Loucy (cell line): ENCODE measurements around the gene ZFP1.

Experiments
- H2AFZ ChIP-seq: fragments of 200-600 bp; sonication (generic); 2 replicates; pipeline ENCODE4 v1.6.0; 2016; ENCODE audit warnings: antibody characterized with exemption, mild to moderate bottlenecking, low read length, moderate library complexity
- H3F3A ChIP-seq: fragments of 200-600 bp; 2 replicates; pipeline ENCODE4 v1.6.0; 2016; ENCODE audit warnings: antibody characterized with exemption, low read depth, mild to moderate bottlenecking
- H3K27me3 ChIP-seq: fragments of 200-600 bp; sonication (generic); 2 replicates; pipeline ENCODE4 v1.6.1; 2014; ENCODE audit warnings: low read length, mild to moderate bottlenecking; ENCODE audit not compliant: insufficient read depth, poor library complexity, severe bottlenecking
- H3K36me3 ChIP-seq: fragments of 200-600 bp; sonication (generic); 2 replicates; pipeline ENCODE4 v1.6.1; 2016; ENCODE audit warnings: low read length; ENCODE audit not compliant: insufficient read depth
- H3K4me1 ChIP-seq: fragments of 200-600 bp; sonication (generic); 2 replicates; pipeline ENCODE4 v1.5.1; 2014; ENCODE audit warnings: low read length, mild to moderate bottlenecking; ENCODE audit not compliant: insufficient read depth, poor library complexity, severe bottlenecking
- H3K4me2 ChIP-seq: fragments of 200-600 bp; sonication (generic); 2 replicates; pipeline ENCODE4 v1.6.0; 2014; ENCODE audit warnings: antibody characterized with exemption, low read length, low read depth, mild to moderate bottlenecking; ENCODE audit not compliant: poor library complexity, severe bottlenecking
- H3K4me3 ChIP-seq: fragments of 200-600 bp; sonication (generic); 2 replicates; pipeline ENCODE4 v1.5.1; 2014; ENCODE audit warnings: low read length, mild to moderate bottlenecking, mixed read lengths; ENCODE audit not compliant: poor library complexity, severe bottlenecking
- H3K79me2 ChIP-seq: fragments of 200-600 bp; sonication (generic); 2 replicates; pipeline ENCODE4 v1.6.1; 2014; ENCODE audit warnings: low read length; ENCODE audit not compliant: insufficient read depth
- H3K9ac ChIP-seq: fragments of 200-600 bp; sonication (generic); 2 replicates; pipeline ENCODE4 v1.6.0; 2014; ENCODE audit warnings: mild to moderate bottlenecking, low read depth, low read length, moderate library complexity; ENCODE audit not compliant: poor library complexity, severe bottlenecking
- H3K9me2 ChIP-seq: fragments of 200-600 bp; sonication (generic); replicated peaks from 2 replicates; pipeline ENCODE4 v1.6.1; 2016; ENCODE audit warnings: low read depth, low read length, mixed read lengths
- H3K9me3 ChIP-seq: fragments of 200-600 bp; sonication (generic); 2 replicates; pipeline ENCODE4 v1.6.1; 2014; ENCODE audit warnings: mild to moderate bottlenecking, antibody characterized with exemption, low read length, low read depth; ENCODE audit not compliant: insufficient read depth
- H4K20me1 ChIP-seq: fragments of 200-600 bp; sonication (generic); 2 replicates; pipeline ENCODE4 v1.6.0; 2014; ENCODE audit warnings: antibody characterized with exemption, low read length, mild to moderate bottlenecking; ENCODE audit not compliant: insufficient read depth, poor library complexity, severe bottlenecking
- EZH2phosphoT487 ChIP-seq: fragments of 200-600 bp; IDR thresholded peaks from 2 replicates; pipeline ENCODE4 v1.6.1; 2018; ENCODE audit warnings: antibody characterized with exemption, mild to moderate bottlenecking, moderate library complexity, borderline replicate concordance
- TF ChIP-seq, protein P1 (sequence below): fragments of 200-600 bp; sonication (generic); conservative IDR thresholded peaks from 2 replicates; pipeline ENCODE4 v1.5.1; 2014; ENCODE audit warnings: mild to moderate bottlenecking, antibody characterized with exemption, low read length

The ZFP1 gene

DNA sequence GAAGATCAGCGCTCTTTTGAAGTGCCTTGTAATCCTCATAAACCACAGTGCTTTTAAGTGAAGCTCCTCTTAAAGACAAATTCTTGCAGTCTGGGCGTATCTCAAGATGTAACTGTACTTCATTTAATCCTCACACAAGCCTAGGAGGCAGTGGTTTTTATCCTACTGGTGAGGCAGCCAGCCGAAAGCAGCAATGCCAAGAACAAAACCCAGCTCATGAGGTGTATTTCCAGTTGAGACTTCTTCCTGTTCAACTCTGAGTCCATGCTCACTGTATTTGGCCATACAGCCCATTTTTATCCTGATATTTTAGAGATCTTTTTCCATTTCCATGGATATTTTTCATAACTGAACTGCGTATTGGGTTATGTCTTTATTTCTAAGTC, 44.9 kb downstream of the ZFP1 start:
- H3K4me3 ChIP-seq = no peak overlapping the region
- no peaks in the 10 kb centered on the region for H3F3A ChIP-seq
- H3K4me1 ChIP-seq = peaks cover 7% of the 10 kb centered on the region
- no peaks in the 10 kb centered on the region for H3K36me3 ChIP-seq
- no peaks in the 10 kb centered on the region for H3K27me3 ChIP-seq
- H2AFZ ChIP-seq = no peak overlapping the region
- H4K20me1 ChIP-seq = no peaks in the 10 kb centered on the region
- no peaks in the 10 kb centered on the region for H3K9me3 ChIP-seq
- H3K9me2 ChIP-seq = no peaks in the 10 kb centered on the region
- H3K9ac ChIP-seq = no peak overlapping the region
- H3K4me2 ChIP-seq = no peak overlapping the region
- no peaks in the 10 kb centered on the region for H3K79me2 ChIP-seq
- TF ChIP-seq, protein P1, sequence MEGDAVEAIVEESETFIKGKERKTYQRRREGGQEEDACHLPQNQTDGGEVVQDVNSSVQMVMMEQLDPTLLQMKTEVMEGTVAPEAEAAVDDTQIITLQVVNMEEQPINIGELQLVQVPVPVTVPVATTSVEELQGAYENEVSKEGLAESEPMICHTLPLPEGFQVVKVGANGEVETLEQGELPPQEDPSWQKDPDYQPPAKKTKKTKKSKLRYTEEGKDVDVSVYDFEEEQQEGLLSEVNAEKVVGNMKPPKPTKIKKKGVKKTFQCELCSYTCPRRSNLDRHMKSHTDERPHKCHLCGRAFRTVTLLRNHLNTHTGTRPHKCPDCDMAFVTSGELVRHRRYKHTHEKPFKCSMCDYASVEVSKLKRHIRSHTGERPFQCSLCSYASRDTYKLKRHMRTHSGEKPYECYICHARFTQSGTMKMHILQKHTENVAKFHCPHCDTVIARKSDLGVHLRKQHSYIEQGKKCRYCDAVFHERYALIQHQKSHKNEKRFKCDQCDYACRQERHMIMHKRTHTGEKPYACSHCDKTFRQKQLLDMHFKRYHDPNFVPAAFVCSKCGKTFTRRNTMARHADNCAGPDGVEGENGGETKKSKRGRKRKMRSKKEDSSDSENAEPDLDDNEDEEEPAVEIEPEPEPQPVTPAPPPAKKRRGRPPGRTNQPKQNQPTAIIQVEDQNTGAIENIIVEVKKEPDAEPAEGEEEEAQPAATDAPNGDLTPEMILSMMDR = no peak
- no peak for TF ChIP-seq EZH2phosphoT487

DNA sequence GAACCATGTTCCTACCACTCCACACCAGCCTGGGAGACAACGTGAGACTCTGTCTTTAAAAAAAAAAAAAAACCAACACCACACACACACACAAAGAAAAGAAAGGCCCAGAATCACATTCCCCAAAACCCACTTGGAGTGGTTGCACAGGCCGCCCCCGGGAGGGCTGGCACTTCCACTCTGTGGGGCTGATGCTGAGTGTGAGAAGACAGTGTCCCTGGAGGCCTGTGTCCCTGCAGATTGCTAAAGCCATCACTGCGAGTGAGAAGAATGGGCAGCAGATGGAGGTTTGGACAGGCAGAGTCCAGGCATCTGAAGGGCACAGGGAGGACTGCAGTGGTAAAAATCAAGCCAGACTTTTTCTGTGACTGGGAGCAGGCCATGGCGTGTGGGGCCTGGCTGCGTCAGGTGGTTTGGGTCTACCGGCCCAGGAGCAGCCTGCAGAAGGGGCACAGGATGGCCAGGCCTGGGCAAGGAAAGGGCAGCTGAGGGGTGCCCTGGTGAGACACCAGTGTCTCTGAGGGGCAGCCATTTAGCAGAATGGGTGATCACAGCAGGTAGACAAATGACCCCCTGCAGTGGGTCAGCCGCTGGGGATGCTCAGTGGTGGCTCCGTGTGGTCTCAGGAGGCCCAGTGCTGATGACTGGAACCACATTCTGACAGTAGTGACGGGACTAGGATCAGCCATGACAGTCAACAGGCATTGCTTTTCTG, 45.6 kb downstream of the ZFP1 start:
- Histone ChIP-seq H3K79me2 (no peaks in the 10 kb centered on the region), H3K27me3 (no peaks in the 10 kb centered on the region), H3K9me3 (no peaks in the 10 kb centered on the region), H3K4me3 (no peak overlapping the region), H3K4me1 (peaks cover 9% of the 10 kb centered on the region), H3K36me3 (no peaks in the 10 kb centered on the region), H2AFZ (no peak overlapping the region), H3K9me2 (no peaks in the 10 kb centered on the region), H3K9ac (no peak overlapping the region), H3K4me2 (no peak overlapping the region), H3F3A (no peaks in the 10 kb centered on the region), H4K20me1 (no peaks in the 10 kb centered on the region)
- TF ChIP-seq EZH2phosphoT487 = no peak
- TF ChIP-seq, protein P1 = no peak

DNA sequence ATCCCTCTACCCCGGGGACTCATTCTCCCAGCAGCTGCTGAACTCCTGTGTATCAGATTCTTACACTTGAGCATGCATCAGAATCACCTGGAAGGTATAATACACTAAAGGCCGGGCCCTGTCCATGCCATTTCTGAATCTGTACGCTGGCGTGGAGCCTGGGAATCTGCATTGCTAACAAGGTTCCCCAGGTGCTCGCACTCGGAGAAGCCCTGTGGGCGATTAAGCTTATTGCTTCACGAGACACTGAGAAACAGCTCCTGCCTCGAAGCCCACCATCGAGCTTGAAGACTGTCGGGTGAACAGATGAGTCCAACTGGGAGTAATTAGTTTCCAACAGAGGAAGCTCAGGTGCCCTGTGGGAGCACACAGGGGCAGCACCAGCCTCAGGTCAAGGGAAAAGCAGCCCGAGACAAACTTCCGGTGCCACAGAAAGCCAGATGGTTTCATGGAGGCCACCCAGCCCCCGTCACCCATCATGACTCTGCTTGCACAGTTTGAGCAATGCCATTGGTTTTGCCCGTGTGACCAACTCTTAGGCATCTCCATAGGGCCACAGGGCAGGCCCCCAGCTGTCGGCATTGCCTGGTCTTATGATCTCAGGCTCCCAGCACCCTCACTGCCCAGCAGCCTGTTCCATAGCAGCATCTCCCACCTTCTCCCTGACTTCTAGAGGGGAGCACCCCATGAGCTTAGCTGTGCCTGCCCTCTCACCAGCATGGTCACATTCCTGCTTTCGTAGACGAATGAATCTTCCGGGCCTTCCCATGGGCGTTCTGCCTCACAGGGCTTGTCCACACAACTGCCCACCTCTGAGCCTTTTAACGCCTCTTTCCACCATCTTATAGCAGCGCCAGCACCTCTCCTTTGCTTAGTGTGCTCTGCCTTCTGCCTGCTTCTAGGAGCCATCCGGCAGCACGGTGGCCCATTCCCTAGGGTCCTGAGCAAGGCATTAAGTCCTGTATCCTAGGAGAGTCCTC, 47.8 kb downstream of the ZFP1 start:
- Histone ChIP-seq H3K4me2 (no peak overlapping the region), H3K9me3 (no peaks in the 10 kb centered on the region), H3F3A (no peaks in the 10 kb centered on the region), H3K27me3 (no peaks in the 10 kb centered on the region), H3K36me3 (no peaks in the 10 kb centered on the region), H3K9ac (no peak overlapping the region), H3K4me3 (no peak overlapping the region), H3K4me1 (peaks cover 9% of the 10 kb centered on the region), H3K79me2 (no peaks in the 10 kb centered on the region), H2AFZ (no peak overlapping the region), H3K9me2 (no peaks in the 10 kb centered on the region), H4K20me1 (no peaks in the 10 kb centered on the region)
- TF ChIP-seq, protein P1 = no peak
- no peak for TF ChIP-seq EZH2phosphoT487
